B cell (primary cell): ENCODE results near the gene FREM3. TPM values are rescaled to one million over a fixed set of nuclear protein-coding genes. Genes with fewer than 3 reads are reported as not detected.

ENCODE experiments used
- ATAC-seq: fragments of 200-7000 bp; cut with Tn5 transposase; one replicate; pipeline ENCODE4 v1.10.0; 2021; ENCODE audit warnings: low read depth, mild to moderate bottlenecking, moderate number of reproducible peaks, moderate library complexity
- CTCF ChIA-PET: fragments of 350-600 bp; sonication (Branson Sonifier 250); formaldehyde crosslinking; loops from one replicate; lab custom pipeline; 2021; ENCODE audit warnings: antibody characterized with exemption, inconsistent platforms; lab: Charles Lee
- POLR2A ChIA-PET: fragments of 350-600 bp; sonication (Branson Sonifier 250); formaldehyde crosslinking; loops from one replicate; lab custom pipeline; 2021; ENCODE audit warnings: antibody characterized with exemption; lab: Charles Lee
- DNase-seq: peaks from one replicate; pipeline ENCODE4 v3.0.0; 2013
- H2AFZ ChIP-seq: 2 replicates; pipeline ENCODE4 v1.6.1; 2012; ENCODE audit warnings: mild to moderate bottlenecking, low read depth, low read length; ENCODE audit not compliant: insufficient read depth, poor library complexity, severe bottlenecking
- H3K27ac ChIP-seq, 2 donors: 1 replicate in 1 of 2; 2 replicates in 1 of 2; pipeline ENCODE4 v1.5.1; 2012 to 2013; ENCODE audit warnings: low read length in 2 of 2, mild to moderate bottlenecking in 2 of 2, moderate library complexity in 1 of 2
- H3K27me3 ChIP-seq, 4 experiments: fragments of 200-600 bp in 1 of 4; sonication (generic) in 1 of 4; replicated peaks in 1 of 4; 1 replicate in 2 of 4; 2 replicates in 2 of 4; pipeline versions ENCODE4 v1.6.1 to v1.7.0; 2013 to 2016; ENCODE audit warnings: low read length in 3 of 4, mild to moderate bottlenecking in 2 of 4, mixed read lengths in 1 of 4, moderate library complexity in 1 of 4; ENCODE audit not compliant: insufficient read depth in 4 of 4, control insufficient read depth in 3 of 4; ENCODE audit errors: control extremely low read depth in 1 of 4
- H3K36me3 ChIP-seq, 2 experiments: replicated peaks in 1 of 2; 1 replicate in 1 of 2; 2 replicates in 1 of 2; pipeline versions ENCODE4 v1.6.1 to v1.7.1; 2013; ENCODE audit warnings: low read length in 1 of 2; ENCODE audit not compliant: insufficient read depth in 2 of 2, control insufficient read depth in 1 of 2; ENCODE audit errors: control extremely low read depth in 1 of 2, extremely low read depth in 1 of 2
- H3K4me1 ChIP-seq, 2 donors: fragments of 200-600 bp in 1 of 2; sonication (generic) in 1 of 2; 1 replicate in 1 of 2; 2 replicates in 1 of 2; pipeline versions ENCODE4 v1.5.1 to v1.6.1; 2013 to 2017; ENCODE audit warnings: low read length in 2 of 2; ENCODE audit not compliant: control insufficient read depth in 2 of 2, insufficient read depth in 2 of 2
- H3K4me2 ChIP-seq: replicated peaks from 2 replicates; pipeline ENCODE3; 2012; ENCODE audit warnings: mild to moderate bottlenecking, low read depth, low read length; ENCODE audit not compliant: poor library complexity, severe bottlenecking
- H3K4me3 ChIP-seq, 5 experiments: fragments of 200-600 bp in 1 of 5; sonication (generic) in 1 of 5; 1 replicate in 3 of 5; 2 replicates in 2 of 5; pipeline versions ENCODE4 v1.5.1 to v1.7.0; 2011 to 2016; ENCODE audit warnings: low read length in 4 of 5, mild to moderate bottlenecking in 4 of 5, low read depth in 2 of 5, control low read depth in 1 of 5, moderate library complexity in 1 of 5; ENCODE audit not compliant: insufficient read depth in 1 of 5; ENCODE audit errors: control extremely low read depth in 1 of 5, extremely low read depth in 1 of 5
- H3K79me2 ChIP-seq: fragments of 200-600 bp; sonication (generic); one replicate; pipeline ENCODE4 v1.6.0; 2016; ENCODE audit warnings: low read length; ENCODE audit not compliant: control insufficient read depth, insufficient read depth
- H3K9ac ChIP-seq: fragments of 200-600 bp; sonication (generic); 2 replicates; pipeline ENCODE4 v1.6.1; 2017; ENCODE audit warnings: mild to moderate bottlenecking, low read length, moderate library complexity
- H3K9me3 ChIP-seq, 3 donors: one replicate each; pipeline versions ENCODE4 v1.6.1 to v1.7.1; 2013; ENCODE audit warnings: low read length in 2 of 3; ENCODE audit not compliant: control insufficient read depth in 2 of 3, insufficient read depth in 1 of 3; ENCODE audit errors: control extremely low read depth in 1 of 3
- H4K20me1 ChIP-seq: 2 replicates; pipeline ENCODE4 v1.6.0; 2012; ENCODE audit warnings: mild to moderate bottlenecking, low read length; ENCODE audit not compliant: insufficient read depth, control insufficient read depth, poor library complexity, severe bottlenecking
- H3K27ac Mint-ChIP-seq: one replicate; pipeline ENCODE4 v1.8.0; 2021; ENCODE audit warnings: mixed read lengths
- H3K27me3 Mint-ChIP-seq: one replicate; pipeline ENCODE4 v1.8.0; 2021; ENCODE audit warnings: mixed read lengths
- H3K4me1 Mint-ChIP-seq: one replicate; pipeline ENCODE4 v1.8.0; 2021; ENCODE audit warnings: mixed read lengths
- H3K4me3 Mint-ChIP-seq: one replicate; pipeline ENCODE4 v1.8.0; 2021; ENCODE audit warnings: mixed read lengths
- H3K9me3 Mint-ChIP-seq: one replicate; pipeline ENCODE4 v1.8.0; 2022; ENCODE audit warnings: mixed read lengths; ENCODE audit not compliant: insufficient read depth
- EZH2 ChIP-seq: IDR thresholded peaks from 2 replicates; pipeline ENCODE4 v1.6.1; 2012; ENCODE audit warnings: borderline replicate concordance, low read depth, mild to moderate bottlenecking, moderate library complexity, low read length; ENCODE audit not compliant: insufficient read depth, poor library complexity, severe bottlenecking
- WGBS: methylation state at CpG from one replicate; pipeline ENCODE4 v1.1.5; 2013; ENCODE audit warnings: missing lambda C conversion rate; ENCODE audit not compliant: insufficient coverage; 5-methylcytosine and 5-hydroxymethylcytosine counted together
- intact Hi-C: fragments of 100-400 bp; cut with micrococcal nuclease; formaldehyde crosslinking; loops from one replicate; pipeline ENCODE4 v1.10.0; 2022
- polyA plus RNA-seq: library from polyadenylated mRNA; depleted of rRNA; stranded (reverse); fragments of >200 nt; gene quantifications from 2 replicates; pipeline ENCODE4 v1.2.3, GENCODE V29; 2012
- total RNA-seq, 2 donors: library from RNA; stranded (reverse); fragments of 120-200 nt in 1 of 2; gene quantifications; 1 replicate in 1 of 2; 2 replicates in 1 of 2; pipeline versions ENCODE4 v1.2.3 to v1.2.4, GENCODE V29; 2013 to 2022
- TF ChIP-seq, protein P1 (sequence below): fragments of 200-600 bp; IDR thresholded peaks from one replicate; pipeline ENCODE4 v1.8.0; 2022; ENCODE audit warnings: antibody characterized with exemption, mild to moderate bottlenecking

FREM3 gene
- total and polyA plus RNA-seq, 2 donors (not counting 1 experiment from before 2014, with no cell fraction given): not detected

DNA sequence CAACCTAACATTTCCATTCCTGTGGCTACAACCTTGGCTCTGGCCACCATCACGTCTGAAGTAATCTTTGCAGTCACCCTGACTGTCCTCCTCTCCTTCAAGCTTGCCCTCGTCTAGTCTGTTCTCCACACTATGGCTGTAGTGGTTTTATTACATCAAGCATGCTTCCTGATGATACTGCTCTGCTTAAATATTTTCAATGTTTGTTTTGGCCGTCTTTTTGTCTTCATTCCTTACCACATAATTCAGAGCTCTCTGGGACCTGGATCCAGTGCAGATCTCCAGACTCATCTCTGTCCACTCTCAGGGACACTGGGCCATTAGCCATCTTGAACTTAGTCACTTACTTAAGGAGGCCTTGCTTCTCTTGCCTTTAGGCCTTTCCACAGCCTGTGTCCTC, 27.7 kb upstream of the FREM3 start:
- no peak for TF ChIP-seq EZH2
- TF ChIP-seq, protein P1, sequence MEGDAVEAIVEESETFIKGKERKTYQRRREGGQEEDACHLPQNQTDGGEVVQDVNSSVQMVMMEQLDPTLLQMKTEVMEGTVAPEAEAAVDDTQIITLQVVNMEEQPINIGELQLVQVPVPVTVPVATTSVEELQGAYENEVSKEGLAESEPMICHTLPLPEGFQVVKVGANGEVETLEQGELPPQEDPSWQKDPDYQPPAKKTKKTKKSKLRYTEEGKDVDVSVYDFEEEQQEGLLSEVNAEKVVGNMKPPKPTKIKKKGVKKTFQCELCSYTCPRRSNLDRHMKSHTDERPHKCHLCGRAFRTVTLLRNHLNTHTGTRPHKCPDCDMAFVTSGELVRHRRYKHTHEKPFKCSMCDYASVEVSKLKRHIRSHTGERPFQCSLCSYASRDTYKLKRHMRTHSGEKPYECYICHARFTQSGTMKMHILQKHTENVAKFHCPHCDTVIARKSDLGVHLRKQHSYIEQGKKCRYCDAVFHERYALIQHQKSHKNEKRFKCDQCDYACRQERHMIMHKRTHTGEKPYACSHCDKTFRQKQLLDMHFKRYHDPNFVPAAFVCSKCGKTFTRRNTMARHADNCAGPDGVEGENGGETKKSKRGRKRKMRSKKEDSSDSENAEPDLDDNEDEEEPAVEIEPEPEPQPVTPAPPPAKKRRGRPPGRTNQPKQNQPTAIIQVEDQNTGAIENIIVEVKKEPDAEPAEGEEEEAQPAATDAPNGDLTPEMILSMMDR: no peak
- Histone ChIP-seq H3K9ac (no peak overlapping the region), H3K36me3 (no peaks in the 10 kb centered on the region), H3K4me3 (no peak overlapping the region), H4K20me1 (no peaks in the 10 kb centered on the region), H3K9me3 (no peaks in the 10 kb centered on the region), H3K4me2 (no peak overlapping the region), H3K27me3 (no peaks in the 10 kb centered on the region), H3K27ac (no peak overlapping the region), H3K4me1 (no peaks in the 10 kb centered on the region), H2AFZ (no peak overlapping the region), H3K79me2 (no peaks in the 10 kb centered on the region)
- Mint-ChIP-seq H3K4me1 (no peaks in the 10 kb centered on the region), H3K27ac (no peak overlapping the region), H3K27me3 (peaks cover 4% of the 10 kb centered on the region), H3K4me3 (no peak overlapping the region), H3K9me3 (peaks cover 1% of the 10 kb centered on the region)
- CTCF ChIA-PET: no interaction called here
- WGBS: 60% methylated on average over 1 of the region's 3 CpGs
- DNase-seq (no peak), ATAC-seq (no peak)
- POLR2A ChIA-PET: no interaction called here
- intact Hi-C loops: no loop called here

DNA sequence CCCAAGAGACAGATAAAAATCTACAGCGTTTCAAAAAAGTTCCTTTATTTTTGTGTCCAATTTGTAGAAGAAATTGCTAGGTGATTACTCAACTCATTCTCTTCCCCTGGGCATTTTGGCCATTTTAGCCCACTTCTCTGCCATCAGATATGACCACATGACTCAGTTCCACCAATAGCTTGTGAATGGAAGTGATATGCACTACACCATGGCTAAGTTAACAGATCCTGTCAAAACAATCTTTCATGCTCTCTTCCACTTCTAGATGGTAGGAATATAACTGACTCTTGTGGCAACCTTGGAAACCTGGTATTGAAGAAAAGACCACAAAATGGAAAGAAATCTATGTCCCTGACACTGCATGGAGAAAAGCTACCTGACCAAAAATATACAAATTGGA, 26.2 kb upstream of the FREM3 start:
- Histone ChIP-seq H3K27ac (no peak overlapping the region), H2AFZ (no peak overlapping the region), H3K4me2 (no peak overlapping the region), H4K20me1 (no peaks in the 10 kb centered on the region), H3K27me3 (no peaks in the 10 kb centered on the region), H3K9ac (no peak overlapping the region), H3K9me3 (no peaks in the 10 kb centered on the region), H3K4me1 (no peaks in the 10 kb centered on the region), H3K79me2 (no peaks in the 10 kb centered on the region), H3K4me3 (no peak overlapping the region), H3K36me3 (no peaks in the 10 kb centered on the region)
- Mint-ChIP-seq H3K4me1 (no peaks in the 10 kb centered on the region), H3K4me3 (no peak overlapping the region), H3K27me3 (peaks cover 4% of the 10 kb centered on the region), H3K9me3 (no peaks in the 10 kb centered on the region), H3K27ac (no peak overlapping the region)
- CTCF ChIA-PET: no interaction called here
- no CpG with 5 or more reads among the region's 1 CpG for WGBS
- no peak for ATAC-seq
- intact Hi-C loops: no loop called here
- POLR2A ChIA-PET: no interaction called here
- no peak for DNase-seq
- no peak for TF ChIP-seq EZH2
- TF ChIP-seq, protein P1: no peak
